Limb (tissue), 2 donors: Measurements from ENCODE around the gene PAN2.
"Not testable (repeated sequence)": the region's sequence is repeated elsewhere in the genome, so short reads cannot be mapped to it uniquely, and the experiment has no call there.

ENCODE experiments used
- DNase-seq, 2 donors: peaks; one replicate each; pipeline ENCODE4 v3.0.0-alpha.2; 2016; ENCODE audit errors: extremely low spot score in 2 of 2

The PAN2 gene

GRCh38 chr12:56272468-56272867 is 61.3 kb downstream of the PAN2 start:
- DNase-seq = not testable (repeated sequence)

DNA sequence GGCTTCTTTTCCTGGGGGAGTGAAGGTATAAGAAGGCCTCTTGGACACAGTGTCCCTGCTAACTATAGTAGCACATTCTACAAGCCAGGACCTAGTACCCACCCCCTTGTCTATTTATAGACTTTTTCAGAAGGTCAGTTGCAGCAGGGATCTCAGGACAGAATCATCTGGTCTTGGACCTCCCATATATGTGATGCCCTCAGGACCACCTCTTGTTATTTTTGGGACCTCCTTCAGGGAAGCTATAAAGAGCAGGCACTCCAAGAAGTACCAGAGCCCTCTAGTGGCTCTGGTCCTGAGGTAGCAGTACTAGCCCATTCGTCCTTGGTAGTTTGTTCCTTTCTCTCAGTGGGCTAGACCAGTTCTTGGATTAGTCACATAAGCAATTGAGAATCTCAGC is 62.8 kb downstream of the PAN2 start:
- no peak for DNase-seq

DNA sequence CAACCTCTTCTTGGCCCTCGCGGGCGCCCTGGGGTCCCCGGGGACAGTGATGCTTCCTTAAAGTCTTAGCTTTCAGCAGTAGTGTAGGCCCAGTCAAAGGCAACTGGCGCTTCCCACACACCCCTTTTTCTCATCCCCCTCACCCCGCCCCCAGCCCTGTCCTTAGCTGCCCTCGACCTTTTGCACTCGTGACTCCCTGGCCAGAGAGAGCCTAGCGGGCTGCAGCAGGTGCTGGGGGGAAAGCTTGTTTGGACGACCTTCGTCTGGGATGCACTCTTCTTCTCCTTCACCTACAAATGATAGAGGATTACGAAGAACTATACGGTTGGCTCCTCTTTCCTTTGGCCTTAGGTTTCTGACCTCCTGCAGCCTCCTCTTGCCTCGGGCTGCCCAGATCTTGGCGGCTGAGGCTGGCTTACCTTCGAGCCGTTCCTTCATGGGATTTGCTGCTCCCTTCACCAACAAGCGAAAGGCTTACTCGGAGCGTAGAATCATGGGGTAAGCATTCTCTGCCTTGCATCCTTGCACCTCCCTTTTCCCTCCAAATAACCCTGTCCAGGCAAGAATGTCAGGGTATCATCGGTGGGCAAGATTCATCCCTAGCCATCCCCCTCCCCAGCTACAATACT is 66.2 kb downstream of the PAN2 start:
- no peak for DNase-seq

- peak; percentile 88 to 91 for DNase-seq
These were observed 66.9 kb downstream of the PAN2 start, which contains the start of gene COQ10A for GRCh38 chr12:56266693-56267442. Gene COQ10A (plus strand): TSS chr12:56266942. CDS start chr12:56267119, 177 bp downstream.
